GM18517 (cell line): ENCODE data around the gene NRP2.

Experiments
- ATAC-seq: cut with Tn5 transposase; IDR thresholded peaks from one replicate; pipeline ENCODE4 v1.9.1; 2021; ENCODE audit warnings: mild to moderate bottlenecking, moderate library complexity; ENCODE audit not compliant: unreplicated experiment

The NRP2 gene

DNA sequence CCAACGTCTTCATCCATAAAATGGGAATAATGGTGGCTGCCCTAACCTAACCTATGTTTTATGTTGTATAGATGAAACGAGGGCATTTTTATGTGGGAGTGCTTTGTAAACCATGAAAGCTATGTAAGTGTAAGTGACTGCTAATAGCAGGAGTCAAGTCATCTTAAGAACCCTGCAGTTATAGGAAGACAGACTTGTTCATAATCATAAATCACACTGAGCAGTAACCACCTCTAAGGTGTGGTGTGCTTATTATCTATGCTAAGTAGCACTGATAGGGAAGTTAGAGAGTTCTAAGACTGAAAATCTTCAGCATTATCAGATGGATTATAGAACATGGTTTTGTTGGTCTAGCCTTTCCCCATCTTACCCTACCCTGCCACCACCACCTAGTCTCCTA, 24.2 kb upstream of the NRP2 start:
- no peak for ATAC-seq

- ATAC-seq = no peak
These were observed 23.7 kb upstream of the NRP2 start for GRCh38 chr2:205658572-205658971.

DNA sequence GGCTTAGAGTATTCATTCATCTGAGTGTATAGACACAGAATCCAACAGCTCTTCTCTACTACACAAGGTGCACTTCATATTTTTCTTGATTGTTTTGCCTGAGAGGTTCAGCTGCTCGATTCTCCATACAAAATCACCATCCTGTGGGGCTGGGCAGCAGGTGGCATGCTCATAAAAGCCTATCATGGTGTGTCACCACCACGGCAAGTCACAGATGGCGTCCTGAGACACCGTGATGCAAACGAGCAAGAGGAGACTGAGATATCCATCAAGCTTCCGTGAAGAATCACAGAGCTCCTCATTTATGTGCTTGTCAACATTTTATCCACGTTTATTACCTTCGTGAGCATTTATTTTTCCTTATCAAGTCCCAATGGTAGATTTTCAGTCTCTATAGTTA, 22.4 kb upstream of the NRP2 start:
- ATAC-seq = no peak

DNA sequence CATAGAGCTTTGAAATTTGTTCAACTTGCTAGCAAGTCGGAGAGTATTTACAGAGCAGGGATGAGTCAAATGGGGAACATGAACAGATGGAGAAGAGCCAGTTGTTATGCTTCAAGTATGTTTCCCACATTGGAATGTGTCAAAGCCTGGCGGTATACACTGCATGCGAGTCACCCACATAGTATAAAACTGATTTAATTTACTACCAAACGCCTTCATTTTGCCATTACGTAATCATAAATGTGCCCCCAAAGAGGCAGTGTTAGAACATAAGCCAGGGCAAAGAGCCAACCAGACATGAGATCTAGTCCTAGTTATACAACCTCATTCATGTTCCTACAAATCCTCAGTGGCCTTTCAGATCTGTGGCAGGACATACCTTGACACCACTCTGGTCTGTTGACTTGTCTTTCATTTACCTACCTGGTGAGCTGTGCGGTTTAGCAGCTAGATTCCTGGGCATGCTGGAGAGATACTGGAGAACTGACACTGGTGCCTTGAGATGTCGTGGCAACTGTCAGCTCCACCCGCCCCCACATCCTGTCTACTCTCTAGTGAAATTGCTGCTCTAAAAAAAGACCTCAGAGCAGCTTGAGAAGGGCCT, 21.7 kb upstream of the NRP2 start:
- ATAC-seq = no peak

DNA sequence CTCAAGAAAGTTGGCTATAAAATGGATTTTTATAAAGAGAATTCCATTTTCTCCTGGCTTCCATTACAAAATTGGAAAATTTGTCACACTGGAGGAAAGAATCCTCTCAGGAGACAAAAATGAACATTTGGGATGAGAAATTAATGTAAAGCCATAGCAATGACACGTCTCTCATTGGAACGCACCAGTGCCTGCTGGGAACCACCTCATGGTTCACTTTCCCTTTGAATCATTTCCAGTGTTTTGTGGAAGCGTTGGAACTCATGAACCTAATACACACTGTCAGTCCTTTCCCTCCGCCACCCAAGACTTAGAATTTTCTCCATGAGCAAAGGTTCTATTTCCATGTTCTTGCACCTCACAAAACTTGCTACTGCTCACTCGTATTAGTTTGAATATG, 21.0 kb upstream of the NRP2 start:
- no peak for ATAC-seq

GRCh38 chr2:205662206-205662965, 19.9 kb upstream of the NRP2 start:
- ATAC-seq = no peak

GRCh38 chr2:205665791-205666190, 16.5 kb upstream of the NRP2 start:
- ATAC-seq = no peak

GRCh38 chr2:205670292-205670691, 12.0 kb upstream of the NRP2 start:
- ATAC-seq = no peak

DNA sequence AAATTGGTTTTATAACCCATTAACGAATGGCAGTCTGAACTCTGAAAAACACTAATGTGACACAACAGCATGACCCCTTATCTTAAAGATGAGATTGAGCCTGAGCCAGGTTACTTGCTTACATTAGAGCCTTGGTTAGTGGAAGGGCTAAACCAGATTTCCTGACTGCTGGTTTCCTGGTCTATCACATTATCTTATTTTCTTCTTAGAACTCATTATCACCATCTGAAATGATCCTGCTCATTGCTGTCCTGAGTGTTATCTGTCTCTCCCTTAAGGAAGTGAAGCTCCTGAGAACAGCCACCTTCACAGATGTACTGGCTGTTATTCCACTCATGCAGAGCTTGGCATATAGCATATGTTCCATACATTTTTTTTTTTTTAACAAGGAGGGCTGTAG, 9.0 kb upstream of the NRP2 start:
- ATAC-seq = no peak

DNA sequence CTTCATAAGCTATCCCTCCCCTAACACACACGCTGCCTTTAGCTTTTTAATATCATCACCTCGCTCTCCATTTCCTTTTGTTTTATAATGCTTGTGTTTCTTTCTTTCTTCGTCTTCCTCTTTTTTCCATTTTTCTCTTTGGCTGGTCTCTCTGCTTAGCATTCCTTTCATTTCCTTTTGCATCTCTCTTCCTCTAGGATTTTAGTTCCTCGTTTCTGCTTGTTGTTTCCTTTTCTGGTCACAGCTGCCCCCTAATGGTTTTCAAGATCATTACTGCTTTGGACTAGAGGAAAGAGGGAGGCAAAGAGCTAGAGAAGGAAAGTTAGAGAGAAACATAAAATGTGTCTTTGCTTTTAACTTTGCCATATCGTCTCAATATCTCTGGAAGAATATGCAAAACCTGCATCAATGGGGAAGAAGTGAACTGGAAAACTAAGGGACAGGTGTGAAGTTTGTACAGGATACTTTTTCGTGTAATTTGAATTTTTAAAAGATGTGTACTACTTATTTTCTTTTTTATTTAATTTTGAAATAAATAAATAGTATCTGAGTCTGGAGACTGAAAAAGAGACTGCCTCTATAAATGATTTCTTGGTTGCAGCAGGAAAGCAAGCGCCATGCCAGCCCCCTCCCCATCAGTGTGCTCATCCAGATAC, 6.3 kb upstream of the NRP2 start:
- ATAC-seq = no peak

DNA sequence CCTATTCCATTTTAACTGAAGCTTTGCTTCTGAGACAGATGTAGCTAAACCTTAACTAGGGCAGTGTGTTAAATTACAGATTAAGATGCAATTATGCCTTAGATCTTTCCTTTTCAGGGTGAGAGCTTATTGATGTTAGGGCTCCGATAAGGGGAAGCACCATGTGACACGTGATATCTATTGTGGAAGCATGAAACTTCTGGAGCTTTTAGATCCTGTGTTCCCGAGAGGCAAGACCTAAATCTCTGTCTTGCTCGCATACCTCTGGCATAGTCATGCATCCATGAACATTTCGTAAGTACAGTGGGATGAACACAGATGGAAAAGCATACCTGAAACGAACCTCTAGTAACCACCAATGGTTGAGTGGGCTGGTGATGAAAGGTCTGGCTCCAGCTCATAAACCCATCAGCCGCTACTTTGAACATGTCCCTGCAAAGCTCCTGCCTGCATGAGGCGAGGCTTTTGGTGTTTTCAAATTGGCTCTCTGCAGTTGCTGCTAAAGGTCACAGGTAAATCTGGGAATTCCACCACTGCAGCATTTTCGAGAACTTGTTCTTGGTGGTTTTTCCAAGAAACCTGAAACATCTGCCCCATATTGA, 3.7 kb upstream of the NRP2 start:
- ATAC-seq = no peak

GRCh38 chr2:205679410-205680009, 2.8 kb upstream of the NRP2 start:
- no peak for ATAC-seq

DNA sequence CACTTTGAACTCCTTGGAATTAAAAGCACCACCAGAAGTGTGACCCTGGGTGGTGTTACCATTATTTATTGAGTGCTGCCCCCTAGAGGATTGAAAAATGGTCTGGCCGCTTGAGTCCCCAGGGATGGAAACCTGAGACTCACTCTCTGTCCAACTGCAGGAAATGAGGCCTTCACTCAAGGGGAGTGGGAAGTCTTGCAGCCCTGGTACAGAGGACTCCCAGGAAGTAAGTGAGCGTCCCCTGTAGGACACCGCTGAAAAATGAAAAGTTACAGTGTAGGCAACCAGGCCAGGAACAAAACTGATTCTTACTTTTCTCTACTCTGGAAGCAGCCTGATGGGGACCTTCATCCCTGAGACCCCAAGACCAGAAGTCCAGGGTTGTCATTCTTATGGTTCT, 2.2 kb upstream of the NRP2 start:
- peak; percentile 57 for ATAC-seq

GRCh38 chr2:205680903-205681302, 1.4 kb upstream of the NRP2 start:
- no peak for ATAC-seq

- peak; percentile 35 for ATAC-seq
These were observed 681 bp upstream of the NRP2 start for GRCh38 chr2:205681401-205682238.

DNA sequence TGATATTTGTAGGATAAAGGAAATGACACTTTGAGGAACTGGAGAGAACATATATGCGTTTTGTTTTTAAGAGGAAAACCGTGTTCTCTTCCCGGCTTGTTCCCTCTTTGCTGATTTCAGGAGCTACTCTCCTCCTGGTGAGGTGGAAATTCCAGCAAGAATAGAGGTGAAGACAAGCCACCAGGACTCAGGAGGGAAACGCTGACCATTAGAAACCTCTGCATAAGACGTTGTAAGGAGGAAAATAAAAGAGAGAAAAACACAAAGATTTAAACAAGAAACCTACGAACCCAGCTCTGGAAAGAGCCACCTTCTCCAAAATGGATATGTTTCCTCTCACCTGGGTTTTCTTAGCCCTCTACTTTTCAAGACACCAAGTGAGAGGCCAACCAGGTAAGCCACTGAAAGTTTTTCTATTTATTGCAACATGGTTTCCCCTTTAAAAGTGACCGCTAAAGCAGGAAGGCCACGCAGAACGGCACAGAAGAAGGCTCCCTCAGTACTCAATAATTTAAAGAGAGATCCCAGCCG, 735 bp downstream of the NRP2 start:
- ATAC-seq = no peak

DNA sequence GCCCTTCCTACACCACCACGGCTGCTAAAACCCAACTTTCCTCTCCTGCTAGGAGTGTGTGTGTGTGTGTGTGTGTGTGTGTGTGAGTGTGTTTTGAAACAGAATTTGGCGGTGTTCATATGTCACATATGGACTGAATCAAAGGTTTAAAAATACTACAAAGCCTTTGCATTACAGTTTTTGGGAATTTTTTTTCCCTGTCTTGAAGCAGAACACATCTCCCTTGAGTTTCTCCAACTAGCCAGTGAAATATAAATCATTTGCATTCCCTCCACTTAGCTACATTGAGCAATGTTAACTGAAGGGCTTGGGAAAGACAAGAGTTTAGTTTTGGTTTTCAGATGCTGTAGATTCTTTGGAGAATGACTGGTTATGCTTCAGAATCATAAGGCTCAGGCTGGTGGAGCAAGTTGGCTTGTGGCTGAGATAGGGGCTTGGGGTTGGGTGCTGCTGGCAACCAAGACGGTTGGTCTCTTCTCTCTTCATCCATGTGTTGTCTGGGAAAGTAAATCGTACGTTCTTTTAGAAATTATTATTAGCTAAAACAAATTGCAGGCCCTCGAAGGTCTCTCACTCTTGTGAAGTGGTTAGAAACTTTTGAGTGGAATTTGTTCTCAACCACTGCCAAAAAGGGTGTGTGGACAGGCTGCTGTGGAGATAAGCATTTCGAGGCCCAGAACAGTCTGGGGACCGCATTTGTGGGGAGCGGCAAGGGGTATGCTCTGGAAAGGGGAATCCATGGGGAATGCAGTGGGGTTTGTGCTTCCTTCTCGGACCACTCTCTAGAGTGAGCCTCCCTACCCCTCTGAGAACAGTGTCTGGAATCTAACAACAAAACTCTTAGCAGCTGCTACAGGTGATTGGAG, 1.4 kb downstream of the NRP2 start:
- no peak for ATAC-seq

DNA sequence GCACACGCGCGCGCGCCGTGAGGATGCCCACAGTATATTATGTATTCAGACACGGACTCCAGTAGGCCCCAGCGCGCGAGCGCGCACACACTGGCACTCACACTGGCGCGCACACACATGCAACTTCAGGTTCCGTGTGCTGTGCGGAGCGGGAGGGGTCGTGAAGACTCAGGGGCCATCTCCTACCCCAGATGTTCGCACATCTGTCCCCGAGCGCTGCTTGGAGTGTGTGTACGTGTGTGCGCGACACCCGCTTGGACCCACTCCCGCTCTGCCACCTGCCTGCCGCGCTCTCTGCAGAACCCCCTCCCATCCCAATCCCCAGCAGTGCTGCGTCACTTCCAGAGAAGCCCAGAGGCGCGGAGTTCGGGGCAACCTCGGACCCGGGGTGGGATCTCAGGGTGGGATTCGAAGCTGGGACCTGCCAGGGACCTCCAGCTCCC, 2.6 kb downstream of the NRP2 start:
- no peak for ATAC-seq

DNA sequence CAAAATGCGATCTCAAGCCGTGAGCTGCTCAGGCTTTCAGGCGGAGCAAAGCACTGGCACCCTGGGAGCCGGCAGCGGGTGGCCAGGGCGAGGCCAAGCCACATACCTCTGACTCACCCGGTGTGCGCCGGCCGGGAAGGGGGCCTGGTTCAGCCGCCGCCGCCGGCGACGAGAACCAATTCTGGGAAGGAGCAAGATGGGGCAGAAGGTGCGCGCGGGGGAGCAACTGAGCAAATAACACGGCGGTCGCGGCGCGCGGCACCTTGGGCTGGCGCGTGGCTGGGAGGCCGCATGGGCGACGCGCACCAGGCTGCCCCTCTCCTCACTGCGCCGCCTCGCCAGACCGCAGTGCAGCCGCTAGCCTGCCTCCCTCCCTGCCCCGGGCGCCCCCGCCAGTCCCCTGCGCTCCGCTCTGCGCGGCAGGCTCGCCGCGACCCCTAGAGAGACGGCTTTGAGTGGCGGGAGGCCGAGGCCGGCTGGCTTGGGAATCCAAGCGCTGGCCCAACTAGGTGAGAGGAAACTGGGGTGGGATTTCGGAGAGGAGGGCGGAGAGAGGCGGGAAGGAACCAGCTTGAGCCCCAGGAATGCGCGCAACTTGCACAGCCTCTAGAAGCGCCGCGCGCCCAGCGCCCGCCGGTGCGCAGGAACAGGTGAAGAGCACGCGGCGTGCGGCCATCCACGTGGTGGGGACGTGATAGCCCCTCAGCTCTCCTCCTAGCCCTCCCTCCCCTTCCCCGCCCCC, 3.2 kb downstream of the NRP2 start:
- ATAC-seq = no peak
